Measurements from ENCODE around the gene CUL4A.
A peak's percentile ranks its signal among the peaks of the same experiment; 100 is the strongest.

Gene CUL4A

DNA sequence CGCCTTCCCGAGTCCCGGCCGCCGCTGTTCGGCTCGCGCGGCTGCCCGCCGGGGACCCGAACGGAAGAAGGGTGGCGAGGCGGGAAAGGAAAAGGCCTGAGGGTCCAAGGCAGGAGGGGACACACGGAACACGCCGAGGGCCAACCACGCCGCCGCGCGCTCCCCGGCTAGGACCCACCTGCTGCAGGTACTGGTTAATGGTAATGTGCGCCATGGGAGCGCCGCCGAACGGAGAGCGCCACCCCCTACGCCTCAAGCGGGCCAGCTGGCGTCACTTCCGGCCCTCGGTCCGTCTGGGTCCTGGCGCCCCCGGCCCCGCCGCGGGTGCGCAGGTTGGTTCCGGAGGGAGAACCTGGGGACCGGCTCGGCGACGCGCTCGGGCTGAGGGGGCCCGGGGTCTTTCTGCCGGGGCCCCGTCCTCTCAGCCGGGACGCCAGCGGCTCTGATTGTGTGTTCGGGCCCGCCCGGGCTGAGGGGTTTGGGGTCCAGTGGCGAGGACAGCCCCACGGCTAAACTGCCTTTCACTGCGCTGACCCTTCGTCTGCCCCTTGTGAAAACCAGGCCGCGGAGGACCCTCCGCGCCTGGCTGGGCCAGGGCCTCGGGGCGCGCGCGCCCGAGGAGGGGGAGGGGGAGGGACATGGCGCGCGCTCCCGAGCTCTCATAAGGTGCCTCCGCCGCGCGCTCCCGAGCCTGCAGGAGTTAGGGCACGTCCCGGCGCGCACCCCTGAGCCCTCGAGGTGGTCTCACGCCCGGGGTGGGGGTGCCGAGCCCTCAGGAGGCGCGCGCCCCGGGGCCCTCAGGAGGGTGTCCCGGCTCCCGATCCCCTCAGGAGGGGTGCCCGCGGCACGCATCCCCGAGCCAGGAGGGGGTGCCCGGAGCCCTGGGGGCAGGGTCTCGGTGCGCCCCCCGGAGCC, 735 bp upstream of the CUL4A start, which contains the start of gene PCID2:
Gene PCID2 (minus strand): TSS at position 249 of the 915 bp plus-strand sequence. CDS start 35 bp downstream, at position 214.
- peak; percentile 85 for DNase-seq

DNA sequence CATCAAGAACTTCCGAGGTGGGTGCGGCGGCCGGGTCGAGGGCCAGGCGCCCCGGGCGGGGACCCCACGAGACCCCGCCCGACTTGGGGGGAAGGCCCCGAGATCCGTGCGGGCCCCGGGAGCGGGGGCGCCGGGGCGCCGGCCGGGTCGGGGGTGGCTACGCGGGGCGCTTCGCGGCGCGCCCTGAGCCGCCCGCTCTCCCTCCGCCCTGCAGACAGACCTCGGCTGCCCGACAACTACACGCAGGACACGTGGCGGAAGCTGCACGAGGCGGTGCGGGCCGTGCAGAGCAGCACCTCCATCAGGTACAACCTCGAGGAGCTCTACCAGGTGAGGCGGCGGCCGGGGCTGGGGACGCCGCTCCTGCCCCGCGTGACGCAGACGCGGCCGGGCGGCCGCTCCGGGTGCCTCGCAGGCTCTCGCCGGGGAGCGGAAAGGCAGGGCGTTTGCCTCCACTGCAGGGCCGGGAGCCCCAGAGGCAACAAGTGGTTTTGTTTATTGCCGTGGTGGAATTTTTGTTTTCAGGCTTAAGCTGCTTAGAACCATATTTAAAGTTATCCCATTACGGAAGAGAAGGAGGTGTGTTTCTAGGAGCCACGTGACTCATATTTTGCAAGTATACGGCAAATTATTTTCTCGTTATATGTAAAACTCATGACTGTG, 477 bp downstream of the CUL4A start:
- peak; percentile 57 for DNase-seq

DNA sequence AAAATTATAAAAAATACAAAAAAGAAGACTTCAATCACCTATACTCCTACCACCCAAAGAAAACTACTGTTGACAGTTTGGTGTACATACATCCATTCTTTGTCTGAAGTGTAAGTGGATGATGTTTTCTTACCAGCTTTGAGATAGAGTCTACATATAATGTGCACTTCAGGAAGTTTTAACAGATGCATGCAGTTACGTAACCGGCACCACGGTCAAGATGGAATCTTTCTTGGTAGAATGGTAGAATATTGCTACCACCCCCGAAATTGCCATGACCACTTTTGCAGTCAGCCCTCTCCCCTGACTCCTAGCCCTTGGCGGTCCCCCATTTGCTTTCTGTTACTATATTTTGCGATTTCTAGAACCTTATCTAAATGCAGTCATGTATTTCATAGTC, 1.4 kb downstream of the CUL4A start:
- DNase-seq = no peak

DNA sequence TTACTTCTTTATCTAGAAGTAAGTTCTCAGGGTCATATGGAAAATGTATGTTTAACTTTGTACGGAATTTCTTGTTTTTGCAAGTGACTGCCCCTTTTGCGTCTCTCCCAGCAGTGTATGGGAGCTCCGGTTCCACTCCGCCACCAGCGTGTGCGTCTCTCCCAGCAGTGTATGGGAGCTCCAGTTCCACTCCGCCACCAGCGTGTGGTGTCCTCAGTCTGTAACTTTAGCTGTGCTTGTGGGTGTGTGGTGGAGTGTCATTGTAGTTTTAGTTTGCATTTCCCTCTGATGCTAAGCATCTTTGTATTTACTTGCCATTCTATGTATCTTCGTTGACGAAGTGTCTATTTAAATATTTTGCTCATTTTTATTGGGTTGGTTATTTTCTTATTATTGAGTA, 2.4 kb downstream of the CUL4A start:
- no peak for DNase-seq

GRCh38 chr13:113216254-113217048, 7.0 kb downstream of the CUL4A start:
- peak; percentile 35 for DNase-seq

GRCh38 chr13:113218586-113218985, 9.2 kb downstream of the CUL4A start:
- DNase-seq = no peak

GRCh38 chr13:113219256-113219940, 10.0 kb downstream of the CUL4A start:
- no peak for DNase-seq

DNA sequence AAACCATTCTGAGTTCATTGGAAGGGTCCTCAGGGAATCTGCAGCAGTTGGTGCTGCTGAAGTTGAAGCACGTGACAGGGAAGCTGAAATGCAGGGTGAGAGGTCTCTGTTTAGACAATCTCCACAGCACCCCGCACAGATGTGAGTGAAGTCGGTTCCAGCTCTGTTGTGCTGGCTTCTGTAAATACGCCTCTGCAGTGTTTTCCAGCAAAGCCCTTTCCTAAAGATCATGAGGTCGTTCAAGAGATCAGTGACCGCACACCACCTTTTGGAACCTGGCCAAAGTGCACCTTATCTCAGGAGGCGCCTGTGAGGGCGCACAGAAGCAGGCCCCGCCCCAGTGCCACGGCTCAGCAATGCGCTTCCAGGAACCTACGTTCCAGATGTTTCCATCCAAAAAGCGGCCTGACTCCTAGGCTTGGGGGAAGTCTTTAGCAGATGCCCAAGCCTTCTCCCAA, 10.8 kb downstream of the CUL4A start:
- no peak for DNase-seq

DNA sequence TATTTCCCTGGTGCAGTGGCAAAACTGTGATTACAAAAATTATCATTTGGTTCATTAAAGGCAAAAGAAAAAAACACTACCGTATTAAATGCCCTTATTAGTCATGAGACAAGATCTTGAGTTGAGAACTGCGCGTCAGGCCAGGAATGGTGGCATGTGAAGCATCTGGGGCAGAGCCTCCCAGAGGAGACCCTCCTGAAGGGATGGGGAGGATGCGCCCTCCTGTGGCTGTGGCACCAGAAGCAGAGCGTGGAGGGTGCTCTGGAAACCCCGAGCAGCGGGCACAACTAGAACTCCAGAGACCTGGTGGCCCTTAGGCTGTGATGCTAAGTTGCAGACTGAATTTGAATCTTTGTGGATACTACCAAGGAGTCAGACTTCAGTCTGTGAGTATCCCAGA, 11.5 kb downstream of the CUL4A start:
- DNase-seq = no peak

- no peak for DNase-seq
Measured at GRCh38 chr13:113223070-113223469, 13.7 kb downstream of the CUL4A start.

- no peak for DNase-seq
Measured at GRCh38 chr13:113224486-113224885, 15.1 kb downstream of the CUL4A start.

- no peak for DNase-seq
Measured at GRCh38 chr13:113225515-113225914, 16.1 kb downstream of the CUL4A start.

GRCh38 chr13:113226873-113227450, 17.5 kb downstream of the CUL4A start:
- DNase-seq = no peak

- no peak for DNase-seq
Measured at GRCh38 chr13:113229161-113229560, 19.7 kb downstream of the CUL4A start.

DNA sequence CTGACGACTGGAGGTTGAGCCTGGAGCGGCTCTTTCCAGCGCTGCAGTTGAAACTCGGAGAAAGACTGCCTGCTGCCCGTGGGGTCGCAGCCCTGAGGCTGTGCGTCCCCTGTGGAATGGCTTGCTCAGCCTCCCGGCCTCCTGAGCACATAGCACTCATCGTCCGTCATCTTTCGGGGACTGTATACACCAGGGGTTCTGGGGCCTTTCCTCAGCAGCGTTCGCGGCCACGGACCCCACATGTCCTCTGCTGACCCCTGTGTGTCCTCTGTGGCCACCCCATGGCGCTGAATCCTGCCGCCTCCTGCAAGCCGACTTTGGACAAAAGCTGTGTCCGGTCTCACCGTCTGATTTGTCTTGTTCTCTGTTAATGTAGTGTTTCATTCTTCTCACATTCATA, 20.4 kb downstream of the CUL4A start:
- DNase-seq = no peak

DNA sequence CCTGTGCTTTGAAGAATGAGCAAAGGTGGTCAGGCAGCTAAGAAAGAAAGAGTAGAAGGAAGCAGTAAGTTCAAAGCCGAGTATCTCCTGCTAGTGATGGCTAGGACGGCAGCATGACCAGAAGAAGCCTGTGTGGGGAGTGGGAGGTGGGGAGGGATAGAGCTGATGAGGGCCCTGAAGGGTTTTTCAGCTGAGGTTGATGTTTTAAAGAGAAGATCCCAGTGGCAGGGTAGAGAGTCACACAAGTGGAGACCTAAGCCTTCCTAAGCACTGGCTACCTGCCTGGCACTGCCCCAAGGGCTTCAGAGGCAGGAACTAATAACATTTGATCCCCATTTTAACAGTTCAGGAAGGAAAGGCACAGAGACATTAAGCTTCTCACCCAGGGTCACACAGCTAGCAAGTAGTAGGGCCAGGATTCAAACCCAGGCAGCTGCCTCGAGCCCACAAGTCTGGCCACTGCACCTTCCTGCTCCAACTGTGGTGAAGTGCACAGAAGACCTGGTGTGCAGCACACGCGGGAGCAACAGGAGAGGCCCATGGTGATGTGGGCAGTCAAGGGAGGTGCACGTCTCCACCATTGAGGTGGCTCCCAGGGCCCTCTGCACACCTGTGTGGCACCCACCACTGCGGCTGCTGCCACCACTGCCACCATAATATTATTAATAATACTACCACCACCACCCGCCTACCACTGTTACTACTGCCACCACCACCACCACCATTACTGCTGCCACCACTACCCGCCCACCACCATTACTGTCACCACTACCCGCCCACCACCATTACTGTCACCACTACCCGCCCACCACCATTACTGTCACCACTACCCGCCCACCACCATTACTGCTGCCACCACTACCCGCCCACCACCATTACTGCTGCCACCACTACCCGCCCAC, 22.1 kb downstream of the CUL4A start:
- no peak for DNase-seq

DNA sequence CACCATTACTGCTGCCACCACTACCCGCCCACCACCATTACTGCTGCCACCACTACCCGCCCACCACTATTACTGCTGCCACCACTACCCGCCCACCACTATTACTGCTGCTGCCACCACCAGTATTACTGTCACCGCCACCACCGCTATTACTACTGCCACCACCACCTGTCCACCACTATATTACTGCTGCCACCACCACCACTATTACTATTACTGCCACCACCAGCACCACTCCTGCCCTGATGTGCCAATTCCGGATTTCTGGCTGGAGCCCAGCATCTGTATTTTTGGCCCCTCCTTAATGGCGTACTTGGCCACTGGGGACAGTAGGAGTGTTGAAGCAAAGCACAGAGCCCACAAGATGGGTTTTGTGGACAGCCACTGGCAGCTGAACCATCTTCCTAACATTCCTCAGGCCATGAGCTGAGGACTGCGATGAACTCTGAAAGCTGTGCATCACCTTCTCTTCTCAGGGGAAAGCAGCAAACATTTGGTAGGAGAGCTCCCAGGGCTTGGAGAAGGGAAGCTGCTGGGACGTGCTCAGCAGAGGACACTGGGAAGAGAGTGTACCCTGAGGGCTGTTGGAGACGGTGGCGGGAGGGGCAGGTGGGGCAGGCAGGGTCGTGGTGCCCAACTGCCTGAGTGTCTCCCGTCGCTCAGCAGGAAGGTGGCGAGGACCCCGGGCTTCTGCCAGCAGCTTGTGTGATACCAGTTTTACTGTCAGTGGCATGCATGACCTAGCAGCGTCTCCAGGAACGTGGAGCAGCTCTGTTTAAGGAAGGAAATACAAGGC, 23.0 kb downstream of the CUL4A start:
- no peak for DNase-seq

DNA sequence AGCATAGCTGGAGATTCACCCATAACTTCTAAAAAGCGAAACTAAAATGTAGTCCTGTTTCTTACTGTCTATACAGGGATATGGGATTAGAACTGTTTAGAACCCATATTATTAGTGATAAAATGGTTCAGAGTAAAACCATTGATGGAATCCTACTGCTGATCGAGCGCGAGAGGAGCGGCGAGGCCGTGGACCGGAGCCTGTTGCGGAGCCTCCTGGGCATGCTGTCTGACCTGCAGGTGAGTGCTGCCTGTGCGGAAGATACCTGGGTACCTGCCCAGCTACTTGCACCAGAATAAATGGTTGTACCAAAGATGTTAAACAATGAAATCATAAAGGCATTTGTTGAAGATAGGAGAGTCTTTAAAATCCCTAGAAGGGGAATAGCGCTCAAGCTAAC, 23.7 kb downstream of the CUL4A start:
- no peak for DNase-seq

GRCh38 chr13:113238536-113238935, 29.1 kb downstream of the CUL4A start:
- DNase-seq = no peak

- no peak for DNase-seq
Measured at GRCh38 chr13:113239357-113239756, 29.9 kb downstream of the CUL4A start.

All from NCI-H526 treated with DMSO at 0.1 percent for 48 hours (cell line).